Loucy (cell line): ENCODE measurements around the gene FSTL1.

Experiments used
- H2AFZ ChIP-seq: fragments of 200-600 bp; sonication (generic); 2 replicates; pipeline ENCODE4 v1.6.0; 2016; ENCODE audit warnings: antibody characterized with exemption, mild to moderate bottlenecking, low read length, moderate library complexity
- H3F3A ChIP-seq: fragments of 200-600 bp; 2 replicates; pipeline ENCODE4 v1.6.0; 2016; ENCODE audit warnings: antibody characterized with exemption, low read depth, mild to moderate bottlenecking
- H3K27me3 ChIP-seq: fragments of 200-600 bp; sonication (generic); 2 replicates; pipeline ENCODE4 v1.6.1; 2014; ENCODE audit warnings: low read length, mild to moderate bottlenecking; ENCODE audit not compliant: insufficient read depth, poor library complexity, severe bottlenecking
- H3K36me3 ChIP-seq: fragments of 200-600 bp; sonication (generic); 2 replicates; pipeline ENCODE4 v1.6.1; 2016; ENCODE audit warnings: low read length; ENCODE audit not compliant: insufficient read depth
- H3K4me1 ChIP-seq: fragments of 200-600 bp; sonication (generic); 2 replicates; pipeline ENCODE4 v1.5.1; 2014; ENCODE audit warnings: low read length, mild to moderate bottlenecking; ENCODE audit not compliant: insufficient read depth, poor library complexity, severe bottlenecking
- H3K4me2 ChIP-seq: fragments of 200-600 bp; sonication (generic); 2 replicates; pipeline ENCODE4 v1.6.0; 2014; ENCODE audit warnings: antibody characterized with exemption, low read length, low read depth, mild to moderate bottlenecking; ENCODE audit not compliant: poor library complexity, severe bottlenecking
- H3K4me3 ChIP-seq: fragments of 200-600 bp; sonication (generic); 2 replicates; pipeline ENCODE4 v1.5.1; 2014; ENCODE audit warnings: low read length, mild to moderate bottlenecking, mixed read lengths; ENCODE audit not compliant: poor library complexity, severe bottlenecking
- H3K79me2 ChIP-seq: fragments of 200-600 bp; sonication (generic); 2 replicates; pipeline ENCODE4 v1.6.1; 2014; ENCODE audit warnings: low read length; ENCODE audit not compliant: insufficient read depth
- H3K9ac ChIP-seq: fragments of 200-600 bp; sonication (generic); 2 replicates; pipeline ENCODE4 v1.6.0; 2014; ENCODE audit warnings: mild to moderate bottlenecking, low read depth, low read length, moderate library complexity; ENCODE audit not compliant: poor library complexity, severe bottlenecking
- H3K9me2 ChIP-seq: fragments of 200-600 bp; sonication (generic); replicated peaks from 2 replicates; pipeline ENCODE4 v1.6.1; 2016; ENCODE audit warnings: low read depth, low read length, mixed read lengths
- H3K9me3 ChIP-seq: fragments of 200-600 bp; sonication (generic); 2 replicates; pipeline ENCODE4 v1.6.1; 2014; ENCODE audit warnings: mild to moderate bottlenecking, antibody characterized with exemption, low read length, low read depth; ENCODE audit not compliant: insufficient read depth
- H4K20me1 ChIP-seq: fragments of 200-600 bp; sonication (generic); 2 replicates; pipeline ENCODE4 v1.6.0; 2014; ENCODE audit warnings: antibody characterized with exemption, low read length, mild to moderate bottlenecking; ENCODE audit not compliant: insufficient read depth, poor library complexity, severe bottlenecking
- EZH2phosphoT487 ChIP-seq: fragments of 200-600 bp; IDR thresholded peaks from 2 replicates; pipeline ENCODE4 v1.6.1; 2018; ENCODE audit warnings: antibody characterized with exemption, mild to moderate bottlenecking, moderate library complexity, borderline replicate concordance
- TF ChIP-seq, protein P1 (sequence below): fragments of 200-600 bp; sonication (generic); conservative IDR thresholded peaks from 2 replicates; pipeline ENCODE4 v1.5.1; 2014; ENCODE audit warnings: mild to moderate bottlenecking, antibody characterized with exemption, low read length

The FSTL1 gene

DNA sequence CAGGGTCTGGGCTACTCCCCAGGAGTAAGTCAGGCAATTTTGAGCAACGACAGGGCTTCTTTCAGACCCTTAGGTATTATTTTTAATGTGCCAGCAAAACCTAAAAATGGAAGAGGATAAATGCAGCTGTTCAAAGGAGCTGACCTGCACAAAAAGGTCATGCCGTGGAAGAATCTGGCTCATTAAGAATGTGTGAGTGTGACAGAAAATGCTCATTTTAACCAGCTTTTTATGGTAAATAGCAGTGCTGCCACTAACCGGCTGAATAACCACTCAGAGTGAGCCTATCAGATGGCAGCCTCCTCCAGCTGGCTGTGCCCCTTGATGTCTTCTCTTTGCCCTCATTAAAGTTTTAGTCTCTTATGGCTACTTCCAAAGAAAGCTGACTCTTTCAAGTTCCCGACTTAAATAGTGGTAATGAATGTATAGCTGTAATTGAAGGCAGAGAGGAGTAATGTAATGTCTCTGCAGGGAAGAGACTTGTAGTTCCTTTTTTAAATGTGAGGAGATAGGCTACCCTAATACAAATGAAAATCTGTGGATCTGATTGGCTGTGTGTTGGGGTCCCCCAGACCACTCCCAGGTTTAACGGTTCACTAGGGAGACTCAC, 9.5 kb upstream of the FSTL1 start:
- Histone ChIP-seq H4K20me1 (no peaks in the 10 kb centered on the region), H3K4me1 (peaks cover 32% of the 10 kb centered on the region), H3K9me3 (no peaks in the 10 kb centered on the region), H3K27me3 (no peaks in the 10 kb centered on the region), H3K36me3 (no peaks in the 10 kb centered on the region), H2AFZ (0 out of 2 replicates have a peak overlapping the region, but pooled peaks have one; percentile 40), H3F3A (no peaks in the 10 kb centered on the region), H3K79me2 (no peaks in the 10 kb centered on the region), H3K9me2 (no peaks in the 10 kb centered on the region), H3K4me2 (no peak overlapping the region), H3K4me3 (no peak overlapping the region), H3K9ac (no peak overlapping the region)
- no peak for TF ChIP-seq EZH2phosphoT487
- TF ChIP-seq, protein P1, sequence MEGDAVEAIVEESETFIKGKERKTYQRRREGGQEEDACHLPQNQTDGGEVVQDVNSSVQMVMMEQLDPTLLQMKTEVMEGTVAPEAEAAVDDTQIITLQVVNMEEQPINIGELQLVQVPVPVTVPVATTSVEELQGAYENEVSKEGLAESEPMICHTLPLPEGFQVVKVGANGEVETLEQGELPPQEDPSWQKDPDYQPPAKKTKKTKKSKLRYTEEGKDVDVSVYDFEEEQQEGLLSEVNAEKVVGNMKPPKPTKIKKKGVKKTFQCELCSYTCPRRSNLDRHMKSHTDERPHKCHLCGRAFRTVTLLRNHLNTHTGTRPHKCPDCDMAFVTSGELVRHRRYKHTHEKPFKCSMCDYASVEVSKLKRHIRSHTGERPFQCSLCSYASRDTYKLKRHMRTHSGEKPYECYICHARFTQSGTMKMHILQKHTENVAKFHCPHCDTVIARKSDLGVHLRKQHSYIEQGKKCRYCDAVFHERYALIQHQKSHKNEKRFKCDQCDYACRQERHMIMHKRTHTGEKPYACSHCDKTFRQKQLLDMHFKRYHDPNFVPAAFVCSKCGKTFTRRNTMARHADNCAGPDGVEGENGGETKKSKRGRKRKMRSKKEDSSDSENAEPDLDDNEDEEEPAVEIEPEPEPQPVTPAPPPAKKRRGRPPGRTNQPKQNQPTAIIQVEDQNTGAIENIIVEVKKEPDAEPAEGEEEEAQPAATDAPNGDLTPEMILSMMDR, result no peak

DNA sequence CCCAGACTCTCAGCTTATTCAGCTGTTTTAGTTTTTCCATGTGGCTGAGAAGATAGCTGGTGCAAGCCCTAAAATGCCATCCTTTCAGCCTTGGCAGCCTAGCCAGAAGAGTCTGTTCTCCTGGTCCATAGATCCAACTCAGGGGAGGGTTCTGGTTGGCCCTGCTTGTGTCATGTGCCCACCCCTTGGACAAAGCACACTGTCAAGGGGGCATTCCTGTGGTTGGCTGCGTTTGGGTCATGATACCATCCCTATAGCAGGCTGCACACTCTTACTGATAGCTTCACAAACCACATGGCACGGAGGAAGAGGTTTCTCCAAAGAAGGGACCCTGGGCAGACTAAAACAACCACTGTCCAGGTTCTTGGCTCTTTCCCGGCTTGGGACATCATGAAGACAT, 8.4 kb upstream of the FSTL1 start:
- Histone ChIP-seq H3F3A (no peaks in the 10 kb centered on the region), H4K20me1 (no peaks in the 10 kb centered on the region), H3K27me3 (no peaks in the 10 kb centered on the region), H3K9me2 (no peaks in the 10 kb centered on the region), H2AFZ (no peak overlapping the region), H3K4me1 (peaks cover 32% of the 10 kb centered on the region), H3K4me2 (no peak overlapping the region), H3K4me3 (no peak overlapping the region), H3K36me3 (no peaks in the 10 kb centered on the region), H3K9me3 (no peaks in the 10 kb centered on the region), H3K9ac (no peak overlapping the region), H3K79me2 (no peaks in the 10 kb centered on the region)
- TF ChIP-seq EZH2phosphoT487, result no peak
- TF ChIP-seq, protein P1, result no peak

DNA sequence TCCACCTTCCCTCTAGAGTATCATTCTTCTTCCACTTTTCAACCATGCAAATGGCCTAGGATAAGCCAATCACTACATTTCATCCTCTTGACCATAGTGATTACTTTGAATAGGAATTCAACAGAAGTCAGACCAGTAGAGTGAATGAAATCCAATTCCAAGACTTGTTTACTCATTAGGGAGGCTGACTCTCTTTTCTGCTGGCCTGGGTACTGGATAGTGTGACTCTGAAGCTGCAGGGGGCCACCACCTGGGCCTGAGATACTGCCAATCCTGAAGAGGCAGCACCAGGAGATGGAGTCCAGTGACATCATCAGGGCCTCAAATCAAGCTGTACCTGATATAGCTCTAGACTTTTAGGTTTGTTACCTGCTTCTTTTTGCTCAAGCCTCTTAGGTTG, 7.0 kb upstream of the FSTL1 start:
- Histone ChIP-seq H3K9me3 (no peaks in the 10 kb centered on the region), H3F3A (no peaks in the 10 kb centered on the region), H3K4me1 (peaks cover 31% of the 10 kb centered on the region), H3K36me3 (no peaks in the 10 kb centered on the region), H3K27me3 (no peaks in the 10 kb centered on the region), H4K20me1 (no peaks in the 10 kb centered on the region), H3K79me2 (no peaks in the 10 kb centered on the region), H3K4me3 (no peak overlapping the region), H3K9ac (no peak overlapping the region), H3K9me2 (no peaks in the 10 kb centered on the region), H3K4me2 (no peak overlapping the region), H2AFZ (no peak overlapping the region)
- no peak for TF ChIP-seq EZH2phosphoT487
- TF ChIP-seq, protein P1, result no peak
